ENCODE measurements around the gene SMPX.

SMPX gene

GRCh38 chrX:21699136-21699535 is 58.8 kb downstream of the SMPX start:
- no peak for DNase-seq (ENCODE audit: low spot score)
- TF ChIP-seq, protein P1, sequence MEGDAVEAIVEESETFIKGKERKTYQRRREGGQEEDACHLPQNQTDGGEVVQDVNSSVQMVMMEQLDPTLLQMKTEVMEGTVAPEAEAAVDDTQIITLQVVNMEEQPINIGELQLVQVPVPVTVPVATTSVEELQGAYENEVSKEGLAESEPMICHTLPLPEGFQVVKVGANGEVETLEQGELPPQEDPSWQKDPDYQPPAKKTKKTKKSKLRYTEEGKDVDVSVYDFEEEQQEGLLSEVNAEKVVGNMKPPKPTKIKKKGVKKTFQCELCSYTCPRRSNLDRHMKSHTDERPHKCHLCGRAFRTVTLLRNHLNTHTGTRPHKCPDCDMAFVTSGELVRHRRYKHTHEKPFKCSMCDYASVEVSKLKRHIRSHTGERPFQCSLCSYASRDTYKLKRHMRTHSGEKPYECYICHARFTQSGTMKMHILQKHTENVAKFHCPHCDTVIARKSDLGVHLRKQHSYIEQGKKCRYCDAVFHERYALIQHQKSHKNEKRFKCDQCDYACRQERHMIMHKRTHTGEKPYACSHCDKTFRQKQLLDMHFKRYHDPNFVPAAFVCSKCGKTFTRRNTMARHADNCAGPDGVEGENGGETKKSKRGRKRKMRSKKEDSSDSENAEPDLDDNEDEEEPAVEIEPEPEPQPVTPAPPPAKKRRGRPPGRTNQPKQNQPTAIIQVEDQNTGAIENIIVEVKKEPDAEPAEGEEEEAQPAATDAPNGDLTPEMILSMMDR (IDR thresholded peaks at IDR 0.05; ENCODE audit: extremely low read depth, insufficient read depth, missing control alignments) = no peak
- in situ Hi-C loops (cut with MboI; ENCODE audit: low pct_unique_long_range_greater_than_20kb, low sequenced_read_pairs, unreplicated experiment) = no loop called here

GRCh38 chrX:21698272-21698671 is 59.6 kb downstream of the SMPX start:
- in situ Hi-C loops (cut with MboI; ENCODE audit: low pct_unique_long_range_greater_than_20kb, low sequenced_read_pairs, unreplicated experiment) = no loop called here
- TF ChIP-seq, protein P1 (IDR thresholded peaks at IDR 0.05; ENCODE audit: extremely low read depth, insufficient read depth, missing control alignments) = no peak
- DNase-seq (ENCODE audit: low spot score) = no peak

DNA sequence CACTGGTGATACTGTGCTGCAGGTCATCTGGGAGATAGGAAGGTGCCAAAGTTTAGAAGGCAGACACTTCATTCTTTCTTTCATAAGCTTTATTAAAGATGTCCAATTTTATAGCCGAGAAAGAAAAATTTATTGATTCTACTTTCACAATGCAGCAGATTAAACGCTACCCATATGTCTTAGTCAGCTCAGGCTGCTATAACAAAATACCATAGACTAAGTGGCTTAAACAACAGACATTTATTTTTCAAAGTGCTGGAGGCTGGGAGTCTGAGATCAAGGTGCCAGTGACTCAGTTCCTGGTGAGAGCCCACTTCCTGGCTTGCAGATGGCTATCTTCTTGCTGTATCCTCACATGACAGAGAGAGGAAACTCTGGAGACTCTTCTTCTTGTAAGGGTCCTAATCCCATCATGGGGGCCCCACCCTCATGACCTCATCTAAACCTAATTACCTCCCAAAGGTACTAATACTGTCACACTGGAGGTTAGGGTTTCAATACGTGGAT is 66.4 kb downstream of the SMPX start:
- TF ChIP-seq, protein P1 (IDR thresholded peaks at IDR 0.05; ENCODE audit: extremely low read depth, insufficient read depth, missing control alignments) = no peak
- in situ Hi-C loops (cut with MboI; ENCODE audit: low pct_unique_long_range_greater_than_20kb, low sequenced_read_pairs, unreplicated experiment) = no loop called here
- no peak for DNase-seq (ENCODE audit: low spot score)

DNA sequence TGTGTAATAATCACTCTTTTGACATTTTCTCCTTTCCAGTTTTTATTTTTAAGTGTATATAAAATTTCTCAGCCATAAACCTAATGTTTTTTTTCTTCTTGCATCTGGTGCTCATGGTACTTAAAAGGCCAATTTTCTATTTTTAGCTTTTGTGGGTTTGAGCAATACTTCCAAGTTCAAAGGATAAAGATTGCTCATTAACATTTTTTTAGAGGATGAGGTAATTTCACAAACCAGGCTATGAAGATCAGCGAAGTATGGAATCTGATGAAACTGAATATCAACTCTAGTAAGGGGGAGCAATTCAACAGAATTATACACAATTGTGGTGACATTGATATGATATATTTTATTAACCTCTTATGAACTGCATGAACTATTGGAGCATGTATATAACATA is 74.0 kb downstream of the SMPX start:
- in situ Hi-C loops (cut with MboI; ENCODE audit: low pct_unique_long_range_greater_than_20kb, low sequenced_read_pairs, unreplicated experiment) = no loop called here

GRCh38 chrX:21678048-21678612 is 79.8 kb downstream of the SMPX start:
- TF ChIP-seq, protein P1 (IDR thresholded peaks at IDR 0.05; ENCODE audit: extremely low read depth, insufficient read depth, missing control alignments) = no peak
- DNase-seq (ENCODE audit: low spot score) = no peak
- in situ Hi-C loops (cut with MboI; ENCODE audit: low pct_unique_long_range_greater_than_20kb, low sequenced_read_pairs, unreplicated experiment) = no loop called here

More for the DNA sequence above, 74.0 kb downstream of the SMPX start:
- TF ChIP-seq, protein P1 (IDR thresholded peaks at IDR 0.05; ENCODE audit: extremely low read depth, insufficient read depth, missing control alignments) = no peak
- DNase-seq (ENCODE audit: low spot score) = no peak

DNA sequence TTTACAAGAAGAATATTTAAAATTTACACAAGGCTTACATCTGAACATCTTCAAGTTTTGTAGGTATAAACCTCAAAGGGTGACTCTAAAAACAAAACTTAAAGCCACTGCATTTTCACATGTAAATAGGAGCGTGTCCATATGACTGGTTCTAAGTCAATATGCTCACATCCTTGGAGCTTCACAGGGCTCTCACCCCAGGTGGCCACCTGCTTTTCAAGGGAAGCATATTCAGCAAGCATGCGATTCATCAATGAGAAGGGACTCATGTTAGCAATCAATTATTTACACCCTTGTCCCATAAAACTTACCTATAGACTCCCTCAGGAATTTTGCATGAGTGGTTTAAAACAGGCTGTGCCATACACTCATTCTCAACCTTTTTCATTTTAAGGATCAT is 82.0 kb downstream of the SMPX start:
- TF ChIP-seq, protein P1 (IDR thresholded peaks at IDR 0.05; ENCODE audit: extremely low read depth, insufficient read depth, missing control alignments) = no peak
- DNase-seq (ENCODE audit: low spot score) = no peak
- in situ Hi-C loops (cut with MboI; ENCODE audit: low pct_unique_long_range_greater_than_20kb, low sequenced_read_pairs, unreplicated experiment) = no loop called here

Data from GM13977 (cell line).